Erythroblast (primary cell): ENCODE data around the gene SYK.

Experiments
- DNase-seq, 2 experiments: peaks; one replicate each; lab custom pipeline; 2025; lab: John Stamatoyannopoulos, UW
- GATA1 ChIP-seq: IDR thresholded peaks from 2 replicates; pipeline ENCODE4 v1.6.1; 2011; ENCODE audit warnings: low read depth, mild to moderate bottlenecking, control low read depth, low read length, moderate library complexity
- POLR2A ChIP-seq: IDR thresholded peaks from 2 replicates; pipeline ENCODE4 v1.6.1; 2011; ENCODE audit warnings: mild to moderate bottlenecking, low read length

Gene SYK

DNA sequence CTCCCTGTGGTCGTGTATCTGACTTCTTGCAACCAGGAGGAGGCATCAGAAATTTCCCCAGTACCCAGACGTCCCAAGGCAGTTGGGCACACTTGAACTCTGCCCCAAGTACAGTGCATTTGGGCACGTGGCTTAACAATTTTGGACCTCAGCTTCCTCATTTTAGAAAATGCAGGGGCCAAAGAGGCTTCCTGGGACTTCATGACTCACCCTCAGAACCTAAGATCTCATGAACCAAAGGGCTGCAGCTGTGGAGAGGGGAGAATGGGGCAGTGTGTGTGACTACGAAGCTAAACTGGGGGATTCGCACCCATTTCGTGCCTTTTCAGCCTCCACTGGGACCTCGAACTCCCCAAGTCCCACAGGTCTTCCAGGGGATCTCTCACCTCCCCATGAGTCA is 59.2 kb downstream of the SYK start:
- TF ChIP-seq GATA1, result no peak
- TF ChIP-seq POLR2A, result no peak
- no peak for DNase-seq

- DNase-seq, result no peak
- no peak for TF ChIP-seq GATA1
- no peak for TF ChIP-seq POLR2A
Observed at GRCh38 chr9:90861380-90861779, 59.8 kb downstream of the SYK start.

- no peak for TF ChIP-seq GATA1
- TF ChIP-seq POLR2A, result no peak
- DNase-seq, result no peak
Observed at GRCh38 chr9:90861826-90862740, 60.5 kb downstream of the SYK start.

GRCh38 chr9:90864779-90865178 is 63.2 kb downstream of the SYK start:
- DNase-seq, result no peak

GRCh38 chr9:90867101-90867500 is 65.5 kb downstream of the SYK start:
- DNase-seq, result no peak
- TF ChIP-seq GATA1 (no peak), POLR2A (no peak)

More at GRCh38 chr9:90864779-90865178, 63.2 kb downstream of the SYK start:
- TF ChIP-seq POLR2A (no peak), GATA1 (no peak)

GRCh38 chr9:90868555-90868954 is 66.9 kb downstream of the SYK start:
- peak; percentile 16 to 56 for DNase-seq

DNA sequence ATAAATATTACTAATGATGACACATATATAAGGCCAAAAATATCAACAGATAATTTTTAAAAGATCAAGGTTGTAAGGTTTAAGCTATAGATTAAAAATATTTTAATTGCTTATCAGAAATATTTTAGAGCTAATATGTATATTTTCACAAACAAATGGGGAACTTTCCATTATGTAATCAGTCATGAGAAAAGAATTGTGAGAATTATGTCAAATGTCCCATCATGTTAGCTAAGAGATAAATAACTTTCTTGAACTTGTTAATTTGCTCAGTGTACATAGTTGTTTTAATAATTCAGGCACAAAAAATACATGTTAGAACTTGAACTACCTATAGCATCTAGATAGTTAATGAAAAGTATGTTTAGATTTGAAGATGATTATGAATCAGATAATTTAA is 67.7 kb downstream of the SYK start:
- TF ChIP-seq GATA1 (no peak), POLR2A (no peak)
- DNase-seq, result no peak

More at GRCh38 chr9:90868555-90868954, 66.9 kb downstream of the SYK start:
- no peak for TF ChIP-seq POLR2A
- TF ChIP-seq GATA1, result no peak

DNA sequence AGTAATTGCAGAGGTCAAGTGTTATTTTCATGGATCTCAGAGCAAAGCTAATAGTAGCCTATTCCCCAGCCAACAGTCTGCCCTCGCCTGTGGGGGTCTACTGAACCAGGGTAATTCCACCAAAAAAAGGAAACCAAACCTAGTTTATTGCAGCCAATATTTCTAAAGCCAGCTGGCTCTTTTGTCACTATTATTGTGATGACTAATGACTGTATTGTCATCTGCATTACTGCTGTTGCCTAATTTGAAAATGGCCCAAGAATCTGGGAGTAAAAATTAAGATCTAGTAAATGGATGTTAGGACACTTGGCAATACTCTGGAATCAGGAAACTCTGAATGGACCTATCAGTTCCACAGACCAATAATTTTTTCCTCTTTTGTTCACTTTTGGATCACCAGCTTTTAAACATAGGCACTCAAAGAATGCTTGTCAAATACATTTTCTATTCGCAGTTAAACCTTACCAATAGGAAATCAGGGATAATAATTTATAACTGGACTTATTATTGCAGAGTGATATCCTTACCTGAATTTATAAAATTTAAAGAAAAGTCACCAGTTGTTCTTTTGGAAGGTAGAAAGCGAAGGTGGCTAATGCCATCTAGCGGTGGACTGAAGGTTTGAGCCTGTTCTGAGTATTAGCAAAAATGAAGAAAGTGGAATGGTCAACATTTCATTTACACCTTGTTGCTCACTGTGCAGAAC is 69.2 kb downstream of the SYK start:
- TF ChIP-seq GATA1, result no peak
- no peak for TF ChIP-seq POLR2A
- DNase-seq, result peak; percentile 45 to 76

GRCh38 chr9:90871327-90871935 is 69.8 kb downstream of the SYK start:
- no peak for DNase-seq
- no peak for TF ChIP-seq POLR2A

GRCh38 chr9:90872835-90873294 is 71.2 kb downstream of the SYK start:
- TF ChIP-seq GATA1 (no peak), POLR2A (no peak)
- DNase-seq, result no peak

DNA sequence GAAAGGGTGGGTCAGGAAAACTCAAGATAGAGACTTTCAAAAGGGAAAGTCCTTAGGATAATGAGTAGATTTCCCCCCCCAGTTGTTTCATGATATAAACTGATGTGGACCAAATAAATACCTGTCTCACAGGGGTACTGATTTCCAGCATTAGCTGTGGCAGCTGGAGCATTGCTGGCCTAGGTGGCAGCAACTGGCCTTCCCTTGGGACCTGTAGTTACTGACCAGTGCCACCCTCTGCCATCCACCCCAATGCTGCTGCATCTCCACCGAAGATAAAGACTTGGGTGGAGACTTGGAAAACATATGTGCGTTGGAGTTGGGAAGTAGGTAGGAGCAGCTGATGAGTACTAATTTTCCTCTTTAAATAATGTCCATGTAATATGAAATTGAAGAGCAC is 71.8 kb downstream of the SYK start:
- TF ChIP-seq POLR2A (no peak), GATA1 (no peak)
- no peak for DNase-seq

DNA sequence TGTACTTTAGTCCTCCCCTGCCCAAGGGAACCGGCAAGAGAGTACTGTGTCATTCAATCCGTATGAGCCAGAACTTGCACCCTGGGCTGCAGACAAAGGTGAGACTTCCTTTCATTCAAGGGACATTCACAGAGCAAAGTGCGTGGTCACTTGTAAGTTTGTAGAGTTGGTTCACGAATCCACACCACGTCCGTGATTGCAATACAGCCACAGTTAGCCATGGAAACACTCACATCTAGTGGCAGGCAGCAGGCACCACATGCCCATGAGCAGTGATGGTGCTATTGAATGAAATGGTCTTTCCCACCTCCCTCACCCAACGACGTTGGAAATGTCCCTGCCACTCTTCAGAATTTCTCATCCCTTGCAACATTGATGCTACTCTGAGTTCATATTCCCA is 72.6 kb downstream of the SYK start:
- TF ChIP-seq GATA1 (no peak), POLR2A (no peak)
- no peak for DNase-seq

DNA sequence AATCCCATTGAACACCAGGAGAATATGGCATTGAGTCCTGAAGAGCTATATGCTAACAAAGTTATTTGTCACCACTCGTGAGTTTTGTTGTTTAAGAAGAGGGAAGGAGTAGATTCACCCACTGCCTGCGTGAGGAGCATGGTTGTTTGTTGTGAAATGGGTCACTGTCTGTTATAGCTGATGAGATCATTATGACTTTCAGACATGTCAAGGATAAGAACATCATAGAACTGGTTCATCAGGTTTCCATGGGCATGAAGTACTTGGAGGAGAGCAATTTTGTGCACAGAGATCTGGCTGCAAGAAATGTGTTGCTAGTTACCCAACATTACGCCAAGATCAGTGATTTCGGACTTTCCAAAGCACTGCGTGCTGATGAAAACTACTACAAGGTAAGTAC is 76.9 kb downstream of the SYK start:
- TF ChIP-seq POLR2A, result no peak
- TF ChIP-seq GATA1, result no peak
- DNase-seq, result no peak

GRCh38 chr9:90880066-90880465 is 78.4 kb downstream of the SYK start:
- no peak for TF ChIP-seq POLR2A
- no peak for TF ChIP-seq GATA1
- no peak for DNase-seq
